SK-N-SH treated with all-trans-retinoic acid at 6 μM for 48 hours (cell line): ENCODE results near the gene STOML3.

Experiments
- ARNTL ChIP-seq: fragments of 450-650 bp; formaldehyde crosslinking; IDR thresholded peaks from 2 replicates; pipeline ENCODE4 v1.5.0; 2020; ENCODE audit warnings: low read depth, mild to moderate bottlenecking, moderate library complexity, borderline replicate concordance
- BACH2 ChIP-seq: fragments of 250-450 bp; sonication (Bioruptor Pico); IDR thresholded peaks from 2 replicates; pipeline ENCODE4 v1.9.0; 2021; ENCODE audit warnings: mild to moderate bottlenecking, borderline replicate concordance
- CREB5 ChIP-seq: fragments of 250-450 bp; sonication (Bioruptor Pico); IDR thresholded peaks from 2 replicates; pipeline ENCODE4 v1.5.1; 2020; ENCODE audit warnings: low read depth, mild to moderate bottlenecking, moderate library complexity
- CSDC2 ChIP-seq: fragments of 250-450 bp; sonication (Bioruptor Pico); IDR thresholded peaks from 2 replicates; pipeline ENCODE4 v1.5.0; 2020; ENCODE audit warnings: mild to moderate bottlenecking, moderate library complexity
- CSRNP3 ChIP-seq: fragments of 250-450 bp; sonication (Bioruptor Pico); IDR thresholded peaks from 2 replicates; pipeline ENCODE4 v1.5.1; 2021; ENCODE audit warnings: mild to moderate bottlenecking, moderate library complexity
- ISL1 ChIP-seq: fragments of 250-450 bp; sonication (Bioruptor Pico); IDR thresholded peaks from 2 replicates; pipeline ENCODE4 v2.1.2; 2022; ENCODE audit warnings: mild to moderate bottlenecking, moderate library complexity
- PATZ1 ChIP-seq: fragments of 250-450 bp; sonication (Bioruptor Pico); IDR thresholded peaks from 2 replicates; pipeline ENCODE4 v1.8.0; 2020; ENCODE audit warnings: mild to moderate bottlenecking, moderate library complexity, borderline replicate concordance
- POU6F1 ChIP-seq: fragments of 250-450 bp; sonication (Bioruptor Pico); IDR thresholded peaks from 2 replicates; pipeline ENCODE4 v1.8.0; 2021; ENCODE audit warnings: low read depth, mild to moderate bottlenecking, moderate library complexity, borderline replicate concordance
- RARB ChIP-seq: fragments of 250-450 bp; sonication (Bioruptor Pico); IDR thresholded peaks from 2 replicates; pipeline ENCODE4 v1.8.0; 2021; ENCODE audit warnings: mild to moderate bottlenecking, moderate library complexity
- TSHZ2 ChIP-seq: fragments of 250-450 bp; sonication (Bioruptor Pico); IDR thresholded peaks from 2 replicates; pipeline ENCODE4 v1.5.0; 2020; ENCODE audit warnings: mild to moderate bottlenecking, moderate library complexity
- ZC3H10 ChIP-seq: fragments of 250-450 bp; sonication (Bioruptor Pico); IDR thresholded peaks from 2 replicates; pipeline ENCODE4 v1.5.1; 2021; ENCODE audit warnings: mild to moderate bottlenecking, moderate library complexity
- ZFP3 ChIP-seq: fragments of 250-450 bp; sonication (Bioruptor Pico); IDR thresholded peaks from 2 replicates; pipeline ENCODE4 v1.5.0; 2020; ENCODE audit warnings: mild to moderate bottlenecking, moderate library complexity
- ZFP30 ChIP-seq: fragments of 450-650 bp; formaldehyde crosslinking; IDR thresholded peaks from 2 replicates; pipeline ENCODE4 v1.5.0; 2022; ENCODE audit warnings: mild to moderate bottlenecking, moderate library complexity
- ZNF565 ChIP-seq: fragments of 450-650 bp; formaldehyde crosslinking; conservative IDR thresholded peaks from 2 replicates; pipeline ENCODE4 v1.5.0; 2020; ENCODE audit warnings: low read depth, mild to moderate bottlenecking, moderate library complexity

GRCh38 chr13:38970380-38971051 is 20.1 kb downstream of the STOML3 start:
- TF ChIP-seq ZNF565 (CRISPR knock-in tag) (no peak), CSDC2 (CRISPR knock-in tag) (no peak), PATZ1 (no peak), CSRNP3 (CRISPR knock-in tag) (no peak), ZFP3 (no peak), ARNTL (CRISPR knock-in tag) (no peak), ZC3H10 (CRISPR knock-in tag) (no peak), BACH2 (CRISPR knock-in tag) (no peak), CREB5 (CRISPR knock-in tag) (no peak), ZFP30 (CRISPR knock-in tag) (no peak), TSHZ2 (CRISPR knock-in tag) (no peak), ISL1 (CRISPR knock-in tag) (no peak), RARB (CRISPR knock-in tag) (no peak), POU6F1 (CRISPR knock-in tag) (no peak)
